ENCODE results near the gene SRMS.

Gene SRMS

GRCh38 chr20:63551068-63551467 lies 3.5 kb upstream of the SRMS start:
- Mint-ChIP-seq H3K27me3 (peaks cover 22% of the 10 kb centered on the region), H3K36me3 (ENCODE audit: insufficient read depth) (peaks cover 7% of the 10 kb centered on the region), H3K27ac (ENCODE audit: low read depth) (no peak overlapping the region), H3K9me3 (no peaks in the 10 kb centered on the region), H3K4me3 (no peak overlapping the region), H3K4me1 (peaks cover 13% of the 10 kb centered on the region)
- DNase-seq (ENCODE audit: low spot score in 2 of 2) (no peak), ATAC-seq (replicated peaks; ENCODE audit: extremely low read depth, poor library complexity, severe bottlenecking) (no peak)

- no peak for ATAC-seq (replicated peaks; ENCODE audit: extremely low read depth, poor library complexity, severe bottlenecking)
- no peak for DNase-seq (ENCODE audit: low spot score in 2 of 2)
- H3K4me1 Mint-ChIP-seq = peaks cover 18% of the 10 kb centered on the region
- H3K27me3 Mint-ChIP-seq = peaks cover 22% of the 10 kb centered on the region
- H3K27ac Mint-ChIP-seq (ENCODE audit: low read depth) = no peak overlapping the region
- H3K36me3 Mint-ChIP-seq (ENCODE audit: insufficient read depth) = peaks cover 7% of the 10 kb centered on the region
- no peak overlapping the region for H3K4me3 Mint-ChIP-seq
- no peaks in the 10 kb centered on the region for H3K9me3 Mint-ChIP-seq
Measured at GRCh38 chr20:63549679-63550282, 2.2 kb upstream of the SRMS start.

GRCh38 chr20:63549019-63549418 lies 1.5 kb upstream of the SRMS start:
- Mint-ChIP-seq H3K9me3 (no peaks in the 10 kb centered on the region), H3K36me3 (ENCODE audit: insufficient read depth) (peaks cover 7% of the 10 kb centered on the region), H3K27ac (ENCODE audit: low read depth) (no peak overlapping the region), H3K4me3 (no peak overlapping the region), H3K4me1 (peaks cover 18% of the 10 kb centered on the region), H3K27me3 (peaks cover 22% of the 10 kb centered on the region)
- no peak for ATAC-seq (replicated peaks; ENCODE audit: extremely low read depth, poor library complexity, severe bottlenecking)
- DNase-seq (ENCODE audit: low spot score in 2 of 2) = no peak

GRCh38 chr20:63548542-63548941 lies 993 bp upstream of the SRMS start:
- peaks cover 22% of the 10 kb centered on the region for H3K27me3 Mint-ChIP-seq

GRCh38 chr20:63546956-63547724 lies 409 bp downstream of the SRMS start:
- Mint-ChIP-seq H3K9me3 (no peaks in the 10 kb centered on the region), H3K27me3 (peaks cover 22% of the 10 kb centered on the region), H3K4me1 (peaks cover 8% of the 10 kb centered on the region), H3K27ac (ENCODE audit: low read depth) (no peak overlapping the region), H3K4me3 (no peak overlapping the region), H3K36me3 (ENCODE audit: insufficient read depth) (no peaks in the 10 kb centered on the region)
- DNase-seq (ENCODE audit: low spot score in 2 of 2) (no peak), ATAC-seq (replicated peaks; ENCODE audit: extremely low read depth, poor library complexity, severe bottlenecking) (no peak)

More at GRCh38 chr20:63548542-63548941, 993 bp upstream of the SRMS start:
- Mint-ChIP-seq H3K9me3 (no peaks in the 10 kb centered on the region), H3K27ac (ENCODE audit: low read depth) (no peak overlapping the region), H3K4me3 (no peak overlapping the region), H3K4me1 (peaks cover 18% of the 10 kb centered on the region), H3K36me3 (ENCODE audit: insufficient read depth) (peaks cover 7% of the 10 kb centered on the region)
- ATAC-seq (replicated peaks; ENCODE audit: extremely low read depth, poor library complexity, severe bottlenecking) (no peak), DNase-seq (ENCODE audit: low spot score in 2 of 2) (no peak)

- Mint-ChIP-seq H3K9me3 (no peaks in the 10 kb centered on the region), H3K27ac (ENCODE audit: low read depth) (no peak overlapping the region), H3K4me3 (no peak overlapping the region), H3K27me3 (peaks cover 22% of the 10 kb centered on the region), H3K36me3 (ENCODE audit: insufficient read depth) (peaks cover 1% of the 10 kb centered on the region), H3K4me1 (peaks cover 5% of the 10 kb centered on the region)
- no peak for ATAC-seq (replicated peaks; ENCODE audit: extremely low read depth, poor library complexity, severe bottlenecking)
- no peak for DNase-seq (ENCODE audit: low spot score in 2 of 2)
Measured at GRCh38 chr20:63546256-63546955, 1.1 kb downstream of the SRMS start.

GRCh38 chr20:63545814-63546213 lies 1.7 kb downstream of the SRMS start:
- H3K27me3 Mint-ChIP-seq = peaks cover 22% of the 10 kb centered on the region
- no peak for DNase-seq (ENCODE audit: low spot score in 2 of 2)
- ATAC-seq (replicated peaks; ENCODE audit: extremely low read depth, poor library complexity, severe bottlenecking) = no peak
- no peak overlapping the region for H3K4me3 Mint-ChIP-seq
- no peaks in the 10 kb centered on the region for H3K9me3 Mint-ChIP-seq
- peaks cover 5% of the 10 kb centered on the region for H3K4me1 Mint-ChIP-seq
- H3K27ac Mint-ChIP-seq (ENCODE audit: low read depth) = no peak overlapping the region
- peaks cover 1% of the 10 kb centered on the region for H3K36me3 Mint-ChIP-seq (ENCODE audit: insufficient read depth)

GRCh38 chr20:63544958-63545516 lies 2.5 kb downstream of the SRMS start:
- Mint-ChIP-seq H3K27me3 (peaks cover 17% of the 10 kb centered on the region), H3K4me1 (peaks cover 5% of the 10 kb centered on the region), H3K27ac (ENCODE audit: low read depth) (no peak overlapping the region), H3K4me3 (no peak overlapping the region), H3K9me3 (no peaks in the 10 kb centered on the region), H3K36me3 (ENCODE audit: insufficient read depth) (peaks cover 5% of the 10 kb centered on the region)
- no peak for DNase-seq (ENCODE audit: low spot score in 2 of 2)
- ATAC-seq (replicated peaks; ENCODE audit: extremely low read depth, poor library complexity, severe bottlenecking) = no peak

GRCh38 chr20:63544241-63544957 lies 3.1 kb downstream of the SRMS start:
- peaks cover 5% of the 10 kb centered on the region for H3K36me3 Mint-ChIP-seq (ENCODE audit: insufficient read depth)
- no peaks in the 10 kb centered on the region for H3K9me3 Mint-ChIP-seq
- no peak overlapping the region for H3K27ac Mint-ChIP-seq (ENCODE audit: low read depth)
- no peak overlapping the region for H3K4me3 Mint-ChIP-seq
- peaks cover 5% of the 10 kb centered on the region for H3K4me1 Mint-ChIP-seq
- ATAC-seq (replicated peaks; ENCODE audit: extremely low read depth, poor library complexity, severe bottlenecking) (no peak), DNase-seq (ENCODE audit: low spot score in 2 of 2) (no peak)
- peaks cover 10% of the 10 kb centered on the region for H3K27me3 Mint-ChIP-seq

GRCh38 chr20:63543733-63544132 lies 3.8 kb downstream of the SRMS start:
- no peak overlapping the region for H3K27ac Mint-ChIP-seq (ENCODE audit: low read depth)
- peaks cover 4% of the 10 kb centered on the region for H3K27me3 Mint-ChIP-seq
- DNase-seq (ENCODE audit: low spot score in 2 of 2) = no peak
- H3K9me3 Mint-ChIP-seq = no peaks in the 10 kb centered on the region
- H3K4me1 Mint-ChIP-seq = peaks cover 5% of the 10 kb centered on the region
- ATAC-seq (replicated peaks; ENCODE audit: extremely low read depth, poor library complexity, severe bottlenecking) = no peak
- peaks cover 5% of the 10 kb centered on the region for H3K36me3 Mint-ChIP-seq (ENCODE audit: insufficient read depth)
- H3K4me3 Mint-ChIP-seq = no peak overlapping the region

- ATAC-seq (replicated peaks; ENCODE audit: extremely low read depth, poor library complexity, severe bottlenecking) = no peak
- peaks cover 5% of the 10 kb centered on the region for H3K4me1 Mint-ChIP-seq
- H3K27me3 Mint-ChIP-seq = no peaks in the 10 kb centered on the region
- H3K4me3 Mint-ChIP-seq = no peak overlapping the region
- DNase-seq (ENCODE audit: low spot score in 2 of 2) = no peak
- H3K9me3 Mint-ChIP-seq = no peaks in the 10 kb centered on the region
- no peak overlapping the region for H3K27ac Mint-ChIP-seq (ENCODE audit: low read depth)
- peaks cover 5% of the 10 kb centered on the region for H3K36me3 Mint-ChIP-seq (ENCODE audit: insufficient read depth)
Measured at GRCh38 chr20:63543131-63543530, 4.4 kb downstream of the SRMS start.

GRCh38 chr20:63542696-63543095 lies 4.9 kb downstream of the SRMS start:
- Mint-ChIP-seq H3K36me3 (ENCODE audit: insufficient read depth) (peaks cover 5% of the 10 kb centered on the region), H3K4me1 (peaks cover 5% of the 10 kb centered on the region), H3K4me3 (no peak overlapping the region), H3K9me3 (no peaks in the 10 kb centered on the region), H3K27ac (ENCODE audit: low read depth) (no peak overlapping the region), H3K27me3 (no peaks in the 10 kb centered on the region)
- ATAC-seq (replicated peaks; ENCODE audit: extremely low read depth, poor library complexity, severe bottlenecking) (no peak), DNase-seq (ENCODE audit: low spot score in 2 of 2) (no peak)

Data from central memory CD8-positive, alpha-beta T cell (primary cell).